OCI-LY1 (cell line): ENCODE data around the gene FBLN2.

Experiments
- EZH2 ChIP-seq: fragments of 200-600 bp; sonication (generic), shearing (Covaris generic); IDR thresholded peaks from 2 replicates; pipeline ENCODE4 v1.8.0; 2017; ENCODE audit warnings: borderline replicate concordance, mixed run types, mild to moderate bottlenecking, antibody characterized with exemption, low read length, moderate library complexity, mixed read lengths
- TF ChIP-seq, protein P1 (sequence below): fragments of 200-600 bp; sonication (generic), shearing (Covaris generic); IDR thresholded peaks from 2 replicates; pipeline ENCODE4 v1.5.1; 2017; ENCODE audit warnings: mild to moderate bottlenecking, antibody characterized with exemption, low read length, moderate library complexity, mixed read lengths

DNA sequence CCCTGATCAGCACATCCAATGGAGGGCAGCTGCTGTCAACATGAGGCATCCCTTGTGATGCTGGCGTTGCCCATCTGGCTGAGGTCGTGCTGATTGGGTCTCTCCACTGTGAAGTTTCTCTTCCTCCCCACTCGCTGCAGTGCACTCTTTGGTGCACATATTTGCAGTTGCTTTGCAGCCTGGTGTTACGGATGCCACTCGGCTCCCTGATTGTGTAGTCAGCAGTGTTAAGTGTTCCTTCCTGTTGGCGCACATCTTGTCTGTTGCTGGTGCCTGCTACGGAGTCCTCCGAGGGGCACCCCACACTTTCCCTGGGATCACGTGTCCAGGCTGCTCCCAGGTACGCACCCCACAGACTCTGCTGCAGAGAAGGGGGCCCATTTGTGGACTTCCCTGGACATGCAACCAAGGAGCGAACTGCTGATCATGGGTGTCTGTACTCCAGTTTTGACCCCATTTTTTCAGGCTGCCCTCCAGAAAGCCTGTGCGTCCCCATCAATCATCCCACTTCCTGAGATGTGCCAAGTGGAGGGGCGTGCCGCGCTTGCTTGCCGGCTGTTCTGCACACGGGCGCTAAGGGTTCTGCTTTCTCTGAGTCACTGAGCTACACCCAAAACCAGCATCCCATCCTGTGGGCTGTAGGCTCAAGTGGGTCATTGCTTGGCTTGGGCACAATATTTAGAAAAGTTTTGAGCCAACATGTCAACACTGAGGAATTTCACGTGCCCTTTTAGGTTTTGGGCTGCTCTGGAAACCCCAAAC lies 98.6 kb downstream of the FBLN2 start:
- TF ChIP-seq, protein P1, sequence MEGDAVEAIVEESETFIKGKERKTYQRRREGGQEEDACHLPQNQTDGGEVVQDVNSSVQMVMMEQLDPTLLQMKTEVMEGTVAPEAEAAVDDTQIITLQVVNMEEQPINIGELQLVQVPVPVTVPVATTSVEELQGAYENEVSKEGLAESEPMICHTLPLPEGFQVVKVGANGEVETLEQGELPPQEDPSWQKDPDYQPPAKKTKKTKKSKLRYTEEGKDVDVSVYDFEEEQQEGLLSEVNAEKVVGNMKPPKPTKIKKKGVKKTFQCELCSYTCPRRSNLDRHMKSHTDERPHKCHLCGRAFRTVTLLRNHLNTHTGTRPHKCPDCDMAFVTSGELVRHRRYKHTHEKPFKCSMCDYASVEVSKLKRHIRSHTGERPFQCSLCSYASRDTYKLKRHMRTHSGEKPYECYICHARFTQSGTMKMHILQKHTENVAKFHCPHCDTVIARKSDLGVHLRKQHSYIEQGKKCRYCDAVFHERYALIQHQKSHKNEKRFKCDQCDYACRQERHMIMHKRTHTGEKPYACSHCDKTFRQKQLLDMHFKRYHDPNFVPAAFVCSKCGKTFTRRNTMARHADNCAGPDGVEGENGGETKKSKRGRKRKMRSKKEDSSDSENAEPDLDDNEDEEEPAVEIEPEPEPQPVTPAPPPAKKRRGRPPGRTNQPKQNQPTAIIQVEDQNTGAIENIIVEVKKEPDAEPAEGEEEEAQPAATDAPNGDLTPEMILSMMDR: no peak
- TF ChIP-seq EZH2: no peak
